Prostate gland (tissue), 2 donors: ENCODE results near the gene PRDX1.
A peak's percentile ranks its signal among the peaks of the same experiment; 100 is the strongest.

Experiments used
- POLR2A ChIP-seq: fragments of 450-650 bp; IDR thresholded peaks from one replicate; pipeline ENCODE4 v1.6.1; 2016; ENCODE audit warnings: antibody characterized with exemption, mild to moderate bottlenecking
- POLR2AphosphoS5 ChIP-seq: sonication (generic); formaldehyde crosslinking; IDR thresholded peaks from one replicate; pipeline ENCODE4 v1.6.1; 2017; ENCODE audit warnings: antibody characterized with exemption
- TF ChIP-seq, protein P1 (sequence below), 4 experiments: fragments of 200-600 bp in 2 of 4; fragments of 450-650 bp in 2 of 4; sonication (generic) in 2 of 4; IDR thresholded peaks; 1 replicate in 3 of 4; 2 replicates in 1 of 4; pipeline ENCODE4 v1.5.1; 2016 to 2019; ENCODE audit warnings: antibody characterized with exemption in 4 of 4, mild to moderate bottlenecking in 2 of 4, moderate library complexity in 2 of 4

DNA sequence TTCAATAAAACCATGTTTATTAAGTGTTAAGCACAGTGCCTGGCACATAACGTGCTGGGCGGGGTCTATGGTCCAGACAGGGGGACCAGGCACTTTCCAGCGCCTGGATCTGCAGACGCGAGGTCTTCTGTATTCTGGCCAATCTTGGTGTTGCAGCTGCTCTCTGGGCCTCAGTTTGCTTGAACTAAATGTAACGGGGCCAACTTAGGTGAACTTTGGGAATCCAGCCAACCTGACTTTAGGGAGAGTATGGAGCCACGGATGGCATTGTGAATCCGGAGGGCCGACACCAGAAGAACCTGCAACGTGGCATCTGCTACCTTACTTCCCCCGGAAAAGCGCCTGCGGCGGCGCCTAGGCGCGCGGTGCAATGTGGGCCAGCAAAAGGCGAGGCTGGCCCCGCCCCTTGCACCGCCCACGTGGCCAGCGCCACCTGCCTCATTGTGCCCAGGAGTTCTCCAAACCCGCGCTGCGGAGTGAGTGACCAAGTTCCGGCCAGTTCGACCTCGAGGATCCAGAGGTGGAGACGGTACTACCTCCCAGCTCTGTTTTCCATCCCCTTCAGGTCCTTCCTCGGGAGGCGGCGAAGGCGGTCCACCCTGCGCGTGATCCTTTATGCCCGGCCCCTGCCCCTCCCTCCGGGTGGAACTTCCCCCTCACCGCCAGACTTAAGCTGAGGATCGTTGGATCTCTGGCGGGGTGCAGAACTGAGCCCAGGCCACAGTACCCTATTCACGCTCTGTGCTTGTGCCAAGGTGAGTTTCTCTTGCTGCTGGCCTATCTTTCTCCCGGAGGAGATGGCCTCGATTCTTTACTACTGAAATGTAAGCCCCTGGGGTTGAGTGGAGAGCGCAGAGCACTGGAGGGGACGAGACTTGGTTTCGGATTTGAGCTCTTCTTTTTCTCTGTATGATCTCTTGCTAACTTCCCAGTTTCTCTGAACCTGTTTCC lies 29.0 kb upstream of the PRDX1 start, which contains the start of gene AKR1A1:
- TF ChIP-seq POLR2A (peak; percentile 40), POLR2AphosphoS5 (peak; percentile 92)
- TF ChIP-seq, protein P1, sequence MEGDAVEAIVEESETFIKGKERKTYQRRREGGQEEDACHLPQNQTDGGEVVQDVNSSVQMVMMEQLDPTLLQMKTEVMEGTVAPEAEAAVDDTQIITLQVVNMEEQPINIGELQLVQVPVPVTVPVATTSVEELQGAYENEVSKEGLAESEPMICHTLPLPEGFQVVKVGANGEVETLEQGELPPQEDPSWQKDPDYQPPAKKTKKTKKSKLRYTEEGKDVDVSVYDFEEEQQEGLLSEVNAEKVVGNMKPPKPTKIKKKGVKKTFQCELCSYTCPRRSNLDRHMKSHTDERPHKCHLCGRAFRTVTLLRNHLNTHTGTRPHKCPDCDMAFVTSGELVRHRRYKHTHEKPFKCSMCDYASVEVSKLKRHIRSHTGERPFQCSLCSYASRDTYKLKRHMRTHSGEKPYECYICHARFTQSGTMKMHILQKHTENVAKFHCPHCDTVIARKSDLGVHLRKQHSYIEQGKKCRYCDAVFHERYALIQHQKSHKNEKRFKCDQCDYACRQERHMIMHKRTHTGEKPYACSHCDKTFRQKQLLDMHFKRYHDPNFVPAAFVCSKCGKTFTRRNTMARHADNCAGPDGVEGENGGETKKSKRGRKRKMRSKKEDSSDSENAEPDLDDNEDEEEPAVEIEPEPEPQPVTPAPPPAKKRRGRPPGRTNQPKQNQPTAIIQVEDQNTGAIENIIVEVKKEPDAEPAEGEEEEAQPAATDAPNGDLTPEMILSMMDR (IDR thresholded peaks at IDR 0.05) = peak in 2 of 4 experiments; percentile 0 to 12
